ENCODE measurements around the gene LAMA1.

Gene LAMA1

GRCh38 chr18:6956999-6957398, 160.6 kb downstream of the LAMA1 start:
- no peak for TF ChIP-seq CTCF (IDR thresholded peaks at IDR 0.05; ENCODE audit: insufficient read depth, low read depth, low read length, missing control alignments)
- no peak for DNase-seq (ENCODE audit: low read depth)
- no peak overlapping the region for H3K4me3 ChIP-seq (ENCODE audit: low read length)

- TF ChIP-seq CTCF (IDR thresholded peaks at IDR 0.05; ENCODE audit: insufficient read depth, low read depth, low read length, missing control alignments), result no peak
- no peak overlapping the region for H3K4me3 ChIP-seq (ENCODE audit: low read length)
- no peak for DNase-seq (ENCODE audit: low read depth)
Measured at GRCh38 chr18:6956495-6956894, 161.1 kb downstream of the LAMA1 start.

- H3K4me3 ChIP-seq (ENCODE audit: low read length), result no peak overlapping the region
- no peak for TF ChIP-seq CTCF (IDR thresholded peaks at IDR 0.05; ENCODE audit: insufficient read depth, low read depth, low read length, missing control alignments)
- no peak for DNase-seq (ENCODE audit: low read depth)
Measured at GRCh38 chr18:6955304-6955703, 162.3 kb downstream of the LAMA1 start.

GRCh38 chr18:6954501-6954900, 163.1 kb downstream of the LAMA1 start:
- no peak for TF ChIP-seq CTCF (IDR thresholded peaks at IDR 0.05; ENCODE audit: insufficient read depth, low read depth, low read length, missing control alignments)
- no peak overlapping the region for H3K4me3 ChIP-seq (ENCODE audit: low read length)
- no peak for DNase-seq (ENCODE audit: low read depth)

GRCh38 chr18:6951336-6952090, 166.1 kb downstream of the LAMA1 start:
- H3K4me3 ChIP-seq (ENCODE audit: low read length), result no peak overlapping the region
- no peak for DNase-seq (ENCODE audit: low read depth)
- TF ChIP-seq CTCF (IDR thresholded peaks at IDR 0.05; ENCODE audit: insufficient read depth, low read depth, low read length, missing control alignments), result no peak

GRCh38 chr18:6950641-6951040, 167.0 kb downstream of the LAMA1 start:
- no peak for TF ChIP-seq CTCF (IDR thresholded peaks at IDR 0.05; ENCODE audit: insufficient read depth, low read depth, low read length, missing control alignments)
- DNase-seq (ENCODE audit: low read depth), result no peak
- no peak overlapping the region for H3K4me3 ChIP-seq (ENCODE audit: low read length)

Data from epithelial cell of esophagus (primary cell).